Activated CD4-positive, alpha-beta T cell treated with anti-CD3 and anti-CD28 coated beads, Interleukin-2, amount 50 U/mL, for 1 hour (primary cell): ENCODE measurements around the gene ATP2B1.

Experiments used
- DNase-seq: peaks from one replicate; pipeline ENCODE4 v3.0.0-alpha.2; 2020

The ATP2B1 gene

GRCh38 chr12:89690925-89691324 lies 17.7 kb downstream of the ATP2B1 start:
- no peak for DNase-seq

- no peak for DNase-seq
These were observed 19.3 kb downstream of the ATP2B1 start for GRCh38 chr12:89689306-89689705.

GRCh38 chr12:89686311-89686710 lies 22.3 kb downstream of the ATP2B1 start:
- no peak for DNase-seq

- no peak for DNase-seq
These were observed 23.2 kb downstream of the ATP2B1 start for GRCh38 chr12:89685363-89685972.

GRCh38 chr12:89684136-89684535 lies 24.5 kb downstream of the ATP2B1 start:
- no peak for DNase-seq

GRCh38 chr12:89682284-89682683 lies 26.4 kb downstream of the ATP2B1 start:
- no peak for DNase-seq

GRCh38 chr12:89680409-89680808 lies 28.2 kb downstream of the ATP2B1 start:
- DNase-seq = no peak

- no peak for DNase-seq
These were observed 29.0 kb downstream of the ATP2B1 start for GRCh38 chr12:89679631-89680030.

GRCh38 chr12:89678225-89678624 lies 30.4 kb downstream of the ATP2B1 start:
- DNase-seq = no peak

GRCh38 chr12:89676930-89677329 lies 31.7 kb downstream of the ATP2B1 start:
- DNase-seq = no peak

GRCh38 chr12:89674326-89674942 lies 34.2 kb downstream of the ATP2B1 start:
- no peak for DNase-seq

- no peak for DNase-seq
These were observed 35.0 kb downstream of the ATP2B1 start for GRCh38 chr12:89673603-89674002.

GRCh38 chr12:89672589-89672979 lies 36.1 kb downstream of the ATP2B1 start:
- DNase-seq = no peak

GRCh38 chr12:89671469-89671868 lies 37.2 kb downstream of the ATP2B1 start:
- DNase-seq = no peak

GRCh38 chr12:89669197-89669596 lies 39.4 kb downstream of the ATP2B1 start:
- DNase-seq = no peak

- no peak for DNase-seq
These were observed 43.1 kb downstream of the ATP2B1 start for GRCh38 chr12:89665556-89665955.

GRCh38 chr12:89664441-89664840 lies 44.2 kb downstream of the ATP2B1 start:
- no peak for DNase-seq

- no peak for DNase-seq
These were observed 44.9 kb downstream of the ATP2B1 start for GRCh38 chr12:89663577-89664357.

- no peak for DNase-seq
These were observed 46.0 kb downstream of the ATP2B1 start for GRCh38 chr12:89662623-89663022.

- no peak for DNase-seq
These were observed 46.8 kb downstream of the ATP2B1 start for GRCh38 chr12:89661706-89662330.

GRCh38 chr12:89657739-89658138 lies 50.9 kb downstream of the ATP2B1 start:
- no peak for DNase-seq

GRCh38 chr12:89657066-89657465 lies 51.6 kb downstream of the ATP2B1 start:
- DNase-seq = no peak

GRCh38 chr12:89655841-89656240 lies 52.8 kb downstream of the ATP2B1 start:
- no peak for DNase-seq

GRCh38 chr12:89651192-89651591 lies 57.4 kb downstream of the ATP2B1 start:
- no peak for DNase-seq
